Vagina (tissue), 2 donors: Measurements from ENCODE around the gene TTLL11.

Experiments
- POLR2A ChIP-seq, 2 donors: fragments of 450-650 bp; IDR thresholded peaks; one replicate each; pipeline ENCODE4 v1.6.1; 2017; ENCODE audit warnings: antibody characterized with exemption in 2 of 2, mild to moderate bottlenecking in 2 of 2, moderate library complexity in 2 of 2
- POLR2AphosphoS5 ChIP-seq, 2 donors: sonication (generic); formaldehyde crosslinking; IDR thresholded peaks; one replicate each; pipeline ENCODE4 v1.9.0; 2017; ENCODE audit warnings: antibody characterized with exemption in 2 of 2, mild to moderate bottlenecking in 2 of 2, low read depth in 1 of 2; ENCODE audit not compliant: insufficient read depth in 1 of 2
- TF ChIP-seq, protein P1 (sequence below), 3 experiments: fragments of 450-650 bp in 2 of 3; fragments of 200-600 bp in 1 of 3; sonication (generic) in 1 of 3; IDR thresholded peaks; one replicate each; pipeline ENCODE4 v1.5.1; 2017 to 2019; ENCODE audit warnings: antibody characterized with exemption in 3 of 3, mild to moderate bottlenecking in 2 of 3, moderate library complexity in 2 of 3

DNA sequence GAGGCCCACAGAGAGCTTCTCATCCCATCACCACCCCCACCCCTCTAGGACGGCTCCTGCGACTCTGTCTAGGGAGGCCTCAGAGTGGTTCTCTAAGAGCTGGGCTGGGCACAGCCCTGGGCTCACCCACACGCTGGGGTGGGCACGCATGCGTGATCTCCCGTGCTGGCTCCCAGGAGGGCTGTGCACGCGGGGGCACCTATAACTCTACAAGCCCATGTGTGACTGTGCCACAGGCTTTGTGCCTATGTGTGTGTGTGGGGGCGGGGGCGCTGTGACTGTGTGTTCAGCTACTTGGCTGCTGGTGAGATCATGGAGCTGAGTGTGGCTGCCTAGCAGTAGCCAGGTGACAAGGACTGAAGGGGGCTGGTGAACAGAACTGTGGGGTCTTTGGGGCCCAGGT, 34.3 kb upstream of the TTLL11 start:
- TF ChIP-seq, protein P1, sequence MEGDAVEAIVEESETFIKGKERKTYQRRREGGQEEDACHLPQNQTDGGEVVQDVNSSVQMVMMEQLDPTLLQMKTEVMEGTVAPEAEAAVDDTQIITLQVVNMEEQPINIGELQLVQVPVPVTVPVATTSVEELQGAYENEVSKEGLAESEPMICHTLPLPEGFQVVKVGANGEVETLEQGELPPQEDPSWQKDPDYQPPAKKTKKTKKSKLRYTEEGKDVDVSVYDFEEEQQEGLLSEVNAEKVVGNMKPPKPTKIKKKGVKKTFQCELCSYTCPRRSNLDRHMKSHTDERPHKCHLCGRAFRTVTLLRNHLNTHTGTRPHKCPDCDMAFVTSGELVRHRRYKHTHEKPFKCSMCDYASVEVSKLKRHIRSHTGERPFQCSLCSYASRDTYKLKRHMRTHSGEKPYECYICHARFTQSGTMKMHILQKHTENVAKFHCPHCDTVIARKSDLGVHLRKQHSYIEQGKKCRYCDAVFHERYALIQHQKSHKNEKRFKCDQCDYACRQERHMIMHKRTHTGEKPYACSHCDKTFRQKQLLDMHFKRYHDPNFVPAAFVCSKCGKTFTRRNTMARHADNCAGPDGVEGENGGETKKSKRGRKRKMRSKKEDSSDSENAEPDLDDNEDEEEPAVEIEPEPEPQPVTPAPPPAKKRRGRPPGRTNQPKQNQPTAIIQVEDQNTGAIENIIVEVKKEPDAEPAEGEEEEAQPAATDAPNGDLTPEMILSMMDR (IDR thresholded peaks at IDR 0.05) = no peak
- TF ChIP-seq POLR2A (IDR thresholded peaks at IDR 0.05) (no peak), POLR2AphosphoS5 (IDR thresholded peaks at IDR 0.05; ENCODE audit: insufficient read depth in 1 of 2, low read depth in 1 of 2) (no peak)
